GM18907 (cell line): ENCODE measurements around the gene TMEM131L.
"Not testable (repeated sequence)": the region's sequence is repeated elsewhere in the genome, so short reads cannot be mapped to it uniquely, and the experiment has no call there.

ENCODE experiments used
- ATAC-seq: cut with Tn5 transposase; IDR thresholded peaks from one replicate; pipeline ENCODE4 v1.9.1; 2021; ENCODE audit warnings: mild to moderate bottlenecking, moderate library complexity; ENCODE audit not compliant: unreplicated experiment

The TMEM131L gene

DNA sequence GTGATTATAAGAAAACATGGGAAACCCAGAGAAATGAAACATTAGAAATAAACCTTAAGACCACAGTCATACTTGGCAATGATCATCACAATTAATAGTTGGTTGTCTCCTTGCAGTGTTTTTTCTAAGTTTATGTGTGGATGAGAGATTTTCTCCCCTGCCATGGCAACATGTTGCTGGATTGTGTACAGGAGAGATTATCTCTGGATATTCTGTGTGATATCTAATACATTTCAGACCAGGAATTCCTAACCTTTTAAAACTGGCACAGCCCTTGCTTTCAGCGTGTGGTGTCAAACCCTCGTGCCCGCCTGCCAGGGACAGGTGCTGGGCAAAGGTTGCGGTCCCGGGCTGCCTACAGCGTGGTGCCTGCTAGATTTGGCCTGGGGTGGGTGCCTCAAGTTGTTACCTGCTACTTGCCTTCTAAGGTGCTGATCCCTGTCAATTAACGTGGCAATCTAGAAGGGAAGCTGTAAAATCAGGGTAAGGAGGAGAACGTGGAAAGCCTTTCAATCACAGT is 100.5 kb downstream of the TMEM131L start:
- ATAC-seq = no peak

DNA sequence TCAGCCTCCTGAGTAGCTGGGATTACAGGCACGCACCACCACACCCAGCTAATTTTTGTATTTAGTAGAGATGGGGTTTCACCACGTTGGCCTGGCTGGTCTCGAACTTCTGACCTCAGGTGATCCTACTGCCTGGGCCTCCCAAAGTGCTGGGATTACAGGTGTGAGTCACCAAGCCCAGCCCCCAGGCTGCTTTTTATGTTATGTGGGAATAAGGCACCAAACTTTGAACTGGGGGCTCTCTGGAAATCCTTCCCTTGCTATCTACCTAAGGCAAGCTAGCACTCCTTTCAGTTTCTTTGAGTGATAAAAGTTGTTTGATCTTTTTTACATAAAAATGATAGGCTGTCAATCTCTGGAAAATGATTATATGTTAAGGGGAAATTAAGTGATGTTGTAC is 101.5 kb downstream of the TMEM131L start:
- not testable (repeated sequence) for ATAC-seq

DNA sequence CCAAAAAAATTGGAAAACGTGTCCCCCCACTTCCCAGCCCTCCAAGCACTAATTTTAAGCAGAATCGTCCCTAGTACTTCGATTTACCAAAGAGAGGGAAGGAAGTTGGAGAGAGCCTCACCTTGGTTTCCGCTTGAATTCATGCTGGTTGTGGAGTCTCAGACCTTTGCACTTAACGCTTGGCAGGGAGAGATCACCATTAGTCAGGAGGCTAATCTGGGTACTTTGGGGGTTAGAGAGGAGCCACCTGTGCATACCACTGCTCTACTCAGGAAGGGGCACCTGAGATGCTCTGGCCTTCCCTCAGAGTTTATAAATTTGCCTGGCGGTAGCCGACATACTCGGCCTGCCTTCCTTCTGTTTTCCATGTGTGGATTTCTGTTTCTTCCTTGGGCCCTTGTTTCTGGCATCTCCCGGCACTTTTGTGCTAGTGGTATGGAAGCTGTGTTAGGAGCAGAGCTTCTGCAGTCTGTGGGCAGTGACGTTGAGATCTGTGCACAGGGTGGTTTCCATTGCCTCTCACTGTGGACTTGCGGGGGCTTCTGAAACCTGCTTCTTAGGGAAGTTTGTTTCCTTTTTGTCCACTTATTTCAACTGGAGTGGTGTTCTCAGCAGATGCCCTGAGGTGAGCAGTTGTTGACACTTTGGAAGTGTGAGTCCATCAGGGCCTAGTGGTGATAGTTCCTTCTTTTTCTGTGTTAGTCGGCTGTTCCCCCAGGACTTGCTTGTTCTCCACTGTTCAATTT is 104.2 kb downstream of the TMEM131L start:
- ATAC-seq = peak; percentile 59

DNA sequence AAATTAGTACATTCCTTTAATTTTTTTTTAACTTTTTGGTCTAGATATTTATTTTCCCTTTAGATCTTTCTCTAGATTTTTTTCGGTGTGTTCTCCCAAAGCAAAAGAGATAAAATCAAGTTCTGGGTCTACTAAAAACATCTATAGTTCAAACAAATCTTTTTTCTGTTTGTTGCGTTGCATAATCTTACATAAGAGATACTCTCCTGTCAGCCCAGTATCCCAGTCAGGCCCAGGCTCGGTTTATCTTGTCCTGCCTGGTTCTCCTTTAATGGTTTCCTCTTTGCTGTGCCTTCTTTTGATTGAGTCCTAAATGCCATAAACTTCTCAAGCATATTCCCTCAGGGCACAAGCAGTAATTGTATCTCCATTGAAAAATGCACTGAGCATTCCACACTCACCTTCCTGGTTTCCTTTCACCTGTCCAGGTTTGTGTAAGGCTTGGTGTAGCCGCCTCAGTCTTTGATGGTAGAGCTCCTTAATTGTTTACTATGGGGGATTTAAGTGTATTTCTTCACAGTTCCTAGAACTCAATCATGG is 104.9 kb downstream of the TMEM131L start:
- no peak for ATAC-seq

DNA sequence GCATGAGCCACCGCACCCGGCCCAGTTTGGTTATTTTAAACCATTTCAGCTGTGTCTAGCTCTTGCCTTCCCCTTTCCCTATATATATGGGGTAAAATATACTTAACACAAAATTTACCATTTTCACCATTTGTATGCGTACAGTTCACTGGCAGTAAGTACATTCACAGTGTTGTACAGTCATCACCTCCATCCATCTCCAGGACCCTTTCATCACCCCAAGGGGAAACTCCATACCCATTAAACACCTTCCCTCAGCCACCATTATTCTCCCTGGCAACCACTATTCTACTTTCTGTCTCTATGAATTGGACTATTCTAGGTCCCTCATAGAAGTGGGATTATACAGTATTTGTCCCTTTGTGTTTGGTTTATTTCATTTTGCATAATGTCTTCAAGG is 106.4 kb downstream of the TMEM131L start:
- no peak for ATAC-seq

DNA sequence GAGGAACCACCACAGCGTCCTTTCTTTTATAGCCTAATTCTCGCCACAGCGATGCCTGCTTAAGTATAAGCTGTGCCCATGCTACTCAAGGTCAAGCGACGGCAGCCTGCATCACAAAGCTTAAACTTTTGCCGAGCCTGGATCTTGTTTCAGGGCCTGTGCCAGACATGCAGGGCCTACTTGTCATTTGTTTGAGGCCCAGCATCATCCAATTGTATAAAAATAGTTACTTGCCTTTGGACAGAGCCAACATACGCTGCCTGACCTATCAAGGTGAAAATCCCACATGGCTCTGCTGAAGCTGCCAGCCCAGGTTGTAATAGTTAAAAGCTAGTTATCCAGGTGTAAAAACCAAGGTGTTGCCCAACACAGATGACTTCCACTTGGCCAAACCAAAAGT is 107.1 kb downstream of the TMEM131L start:
- ATAC-seq = no peak

DNA sequence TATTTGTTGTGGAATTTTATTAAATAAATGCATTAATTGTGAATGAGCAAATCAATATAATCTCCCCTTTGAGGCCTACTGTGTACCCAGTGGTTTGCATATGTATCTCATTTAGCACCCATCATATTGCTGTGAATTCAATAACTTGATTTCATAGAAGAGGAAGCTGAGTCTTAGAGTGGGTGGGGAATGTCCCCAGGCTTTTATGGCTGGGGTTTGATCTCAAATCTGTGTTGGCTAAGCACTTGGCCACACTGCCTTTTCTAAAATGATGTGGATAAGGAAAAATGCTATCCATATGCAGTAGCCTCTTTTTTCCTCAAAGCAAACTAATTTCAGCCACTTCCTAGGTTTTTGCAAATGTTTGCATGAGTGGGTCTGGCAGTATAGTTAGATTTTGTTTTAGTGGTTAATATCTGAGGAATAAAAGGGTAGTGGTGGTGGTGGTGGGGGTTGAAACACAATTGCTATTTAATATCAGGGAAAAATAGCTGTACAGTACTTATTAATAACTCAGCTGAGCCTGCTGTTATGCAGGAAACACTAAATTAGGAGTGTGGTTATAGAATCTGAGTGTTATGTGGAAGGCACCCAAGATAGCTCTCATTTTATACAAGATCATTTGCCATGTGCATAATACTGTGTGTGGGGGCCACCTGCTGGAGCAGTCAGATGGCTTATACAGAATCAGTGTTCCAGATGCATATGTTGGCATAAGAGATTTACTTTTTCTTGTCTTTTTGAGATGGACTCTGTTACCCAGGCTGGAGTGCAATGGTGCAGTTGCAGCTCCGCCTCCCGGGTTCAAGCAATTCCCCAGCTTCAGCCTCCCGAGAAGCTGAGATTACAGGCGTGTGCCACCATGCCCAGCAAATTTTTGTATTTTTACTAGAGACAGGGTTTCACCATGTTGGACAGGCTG is 108.0 kb downstream of the TMEM131L start:
- peak; percentile 64 for ATAC-seq

DNA sequence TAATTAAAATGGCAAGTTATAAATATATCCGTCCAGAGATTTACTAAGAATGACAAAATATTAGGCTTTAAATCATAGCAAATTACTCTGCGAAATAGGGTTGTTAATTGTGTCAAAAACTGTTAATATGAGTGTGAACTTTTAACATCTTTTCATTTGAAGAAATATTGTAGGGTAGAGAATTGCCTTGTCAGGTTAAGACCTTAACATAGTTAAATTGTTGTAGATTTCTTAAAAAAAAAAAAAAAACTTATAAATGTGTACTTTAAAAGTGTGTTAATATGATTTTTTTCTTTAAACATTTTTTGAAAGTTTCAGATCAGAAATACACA is 110.2 kb downstream of the TMEM131L start:
- no peak for ATAC-seq

DNA sequence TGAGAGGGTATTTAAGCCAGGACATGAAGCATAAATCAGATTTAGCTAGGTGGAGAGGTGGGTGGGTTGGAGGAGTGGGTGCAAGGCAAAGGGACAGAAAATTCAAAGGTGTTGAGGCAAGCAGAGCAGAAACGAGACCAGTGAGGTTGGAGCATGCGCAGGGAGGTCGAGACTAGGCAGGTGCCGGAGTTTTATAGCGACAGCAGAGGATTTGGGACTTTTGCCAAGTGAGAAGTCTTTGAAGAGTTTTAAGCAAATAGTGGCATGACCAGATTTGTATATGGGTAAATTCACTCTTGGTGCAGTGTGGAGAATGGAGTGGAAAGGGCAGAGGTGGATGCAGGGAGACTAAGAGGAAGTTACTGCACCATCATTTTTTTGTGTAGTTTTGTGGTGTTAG is 110.9 kb downstream of the TMEM131L start:
- no peak for ATAC-seq

DNA sequence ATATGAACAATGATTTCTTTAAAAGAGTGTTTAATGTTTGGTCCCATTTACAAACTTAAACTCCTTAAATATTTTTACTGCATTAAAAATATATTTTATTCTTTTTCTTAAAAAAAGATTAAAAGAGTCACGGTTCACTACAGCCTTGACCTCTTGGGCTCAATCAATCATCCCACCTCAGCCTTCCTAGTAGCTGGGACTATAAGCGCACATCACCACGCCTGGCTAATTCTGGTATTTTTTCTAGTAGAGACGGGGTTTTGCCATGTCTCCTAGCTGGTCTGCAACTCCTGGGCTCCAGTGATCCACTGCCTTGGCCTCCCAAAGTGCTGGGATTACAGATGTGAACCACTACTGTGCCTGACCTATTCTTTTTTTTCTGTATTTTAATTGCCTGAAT is 113.2 kb downstream of the TMEM131L start:
- ATAC-seq = no peak

DNA sequence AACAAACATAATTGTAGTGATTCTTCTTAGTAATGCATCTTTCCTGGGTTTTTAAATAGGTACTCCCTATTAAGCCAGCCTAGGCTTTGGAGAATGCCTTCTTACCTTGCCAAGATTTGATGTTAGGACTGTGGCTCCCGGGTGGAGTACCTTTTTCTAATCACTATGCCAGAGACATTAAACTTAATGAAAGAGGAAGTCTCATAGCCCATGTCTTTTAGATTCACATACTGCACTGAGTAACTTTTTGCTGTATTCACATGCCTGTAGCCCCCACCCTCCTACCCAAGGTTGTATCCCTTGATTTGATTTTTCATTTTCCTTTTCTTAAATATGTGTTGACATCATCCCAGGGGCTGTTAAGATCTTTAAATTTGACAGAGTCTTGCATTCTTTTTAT is 113.7 kb downstream of the TMEM131L start:
- ATAC-seq = peak; percentile 48

DNA sequence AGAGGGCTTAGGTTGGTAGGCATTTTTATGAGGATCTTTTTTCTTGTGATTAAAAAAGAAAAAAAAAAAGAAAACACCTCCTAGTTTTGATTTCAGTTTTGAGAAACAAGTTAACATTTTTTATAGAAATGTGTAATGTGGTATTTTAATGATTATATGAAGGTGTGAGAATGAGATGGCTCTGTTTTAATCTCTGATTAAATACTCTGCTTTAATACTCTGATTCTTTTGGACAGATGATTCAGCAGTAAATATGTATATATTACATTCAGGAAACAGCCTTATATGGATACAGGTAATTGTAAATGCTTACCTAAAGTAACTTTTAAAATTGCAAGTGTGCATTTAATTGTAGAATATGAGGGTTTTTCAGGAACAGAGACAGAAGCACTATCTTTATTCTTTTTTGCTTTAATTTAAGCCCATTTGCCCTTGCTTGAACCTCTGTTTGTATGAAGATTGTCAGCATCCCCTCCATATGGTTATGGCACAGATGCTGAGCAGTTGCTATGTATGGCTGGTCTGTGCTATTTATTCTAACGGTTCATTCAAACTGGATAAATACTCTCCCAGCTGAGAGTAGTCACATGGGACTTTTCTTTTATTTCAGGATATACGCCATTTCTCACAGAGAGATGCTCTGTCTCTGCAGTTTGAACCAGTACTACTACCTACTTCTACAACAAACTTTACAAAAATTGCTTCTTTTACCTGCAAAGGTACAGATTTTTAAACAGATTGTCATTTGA is 117.0 kb downstream of the TMEM131L start:
- ATAC-seq = no peak

DNA sequence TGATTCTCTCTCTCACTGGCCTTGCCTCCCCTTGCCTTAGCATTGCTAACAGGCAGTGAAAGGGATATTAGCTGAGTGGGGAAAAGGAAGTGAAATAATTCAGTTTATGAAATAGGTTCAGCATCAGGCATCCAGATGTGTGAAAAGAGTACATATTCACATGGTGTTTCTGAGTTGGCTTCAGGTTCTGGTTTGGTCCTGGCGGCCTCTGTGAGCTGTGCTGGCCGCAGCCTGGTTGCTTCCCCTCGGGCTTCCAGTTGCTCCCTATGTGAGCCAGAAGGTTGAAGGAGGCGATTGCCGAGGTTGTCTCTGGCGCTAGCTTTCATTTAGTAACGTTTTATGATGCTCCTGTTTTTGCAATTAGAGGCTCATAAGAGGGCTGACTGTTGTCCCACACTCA is 118.9 kb downstream of the TMEM131L start:
- ATAC-seq = no peak

DNA sequence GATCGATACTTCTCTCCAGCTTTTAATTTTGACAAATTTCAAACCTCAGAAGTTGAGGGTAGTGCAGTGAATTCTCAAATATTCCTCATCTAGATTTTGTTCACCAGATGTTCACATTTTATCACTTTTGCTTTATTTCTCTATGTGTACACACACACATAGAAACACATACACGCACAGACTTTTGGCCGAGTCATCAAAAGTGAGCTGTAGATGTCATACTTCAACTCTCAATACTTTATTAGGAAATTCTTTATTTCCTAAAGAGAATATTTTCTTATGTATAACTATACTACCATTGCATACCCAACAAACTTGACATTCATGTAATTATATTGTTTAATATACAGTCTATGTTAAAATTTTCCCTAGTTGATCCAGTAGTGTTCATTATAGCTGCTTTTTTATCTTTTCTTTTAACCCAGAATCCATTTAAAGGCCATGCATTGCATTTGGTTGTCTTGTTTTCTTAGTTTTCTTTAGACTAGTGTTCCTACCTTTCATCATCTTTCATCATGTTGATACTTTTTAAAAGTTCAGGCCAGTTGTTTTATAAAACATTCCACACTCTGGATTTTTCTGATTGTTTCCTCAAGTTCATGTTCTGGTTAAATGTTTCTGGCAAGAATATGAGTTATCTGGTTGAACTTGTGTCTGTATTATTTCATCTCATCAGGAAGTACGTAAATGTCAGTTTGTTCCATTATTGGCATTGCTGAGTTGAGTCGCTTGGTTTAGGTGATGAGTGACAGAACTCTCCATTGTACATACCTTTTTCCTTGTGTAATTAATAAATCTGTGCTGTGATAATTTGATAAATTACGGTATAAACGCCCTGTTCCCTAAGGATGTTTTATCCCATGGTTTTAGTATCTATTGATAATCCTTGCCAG is 123.8 kb downstream of the TMEM131L start:
- no peak for ATAC-seq

DNA sequence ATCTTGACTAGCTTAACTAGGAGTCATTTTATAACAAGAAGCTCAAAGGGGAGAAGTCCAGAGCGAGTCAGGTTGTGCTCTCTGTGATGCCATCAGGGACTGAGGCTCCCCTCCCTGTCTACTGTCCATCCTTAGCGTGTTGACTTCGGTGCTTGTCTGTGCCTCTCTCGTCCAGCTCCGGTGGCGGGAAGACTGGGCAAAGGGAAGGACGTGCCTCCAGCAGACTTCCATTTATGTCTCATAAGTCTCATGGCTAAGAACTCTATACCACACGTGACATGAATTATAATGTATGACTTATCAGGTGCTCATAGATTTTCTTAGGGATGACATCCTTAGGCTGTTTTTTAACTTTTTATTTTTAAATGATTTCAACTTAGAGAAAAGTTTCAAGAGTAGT is 125.3 kb downstream of the TMEM131L start:
- no peak for ATAC-seq

DNA sequence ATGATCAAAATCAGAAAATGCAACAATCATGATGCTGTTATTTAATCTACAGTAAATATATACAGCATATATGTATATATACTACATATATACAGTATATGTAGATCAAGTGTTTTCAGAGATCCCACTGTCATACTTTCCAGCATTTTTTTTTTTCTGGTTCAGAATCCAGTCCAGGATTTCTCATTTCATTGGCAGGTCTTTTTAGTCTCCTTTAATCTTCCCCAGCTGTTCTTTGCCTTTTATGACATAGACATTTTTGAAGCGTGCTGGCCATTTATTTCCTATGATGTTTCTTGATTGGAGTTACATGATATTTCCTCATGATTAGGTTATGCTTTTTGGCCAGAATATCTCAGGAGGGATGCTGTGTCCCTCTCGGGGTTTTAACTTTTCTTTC is 125.9 kb downstream of the TMEM131L start:
- ATAC-seq = no peak

DNA sequence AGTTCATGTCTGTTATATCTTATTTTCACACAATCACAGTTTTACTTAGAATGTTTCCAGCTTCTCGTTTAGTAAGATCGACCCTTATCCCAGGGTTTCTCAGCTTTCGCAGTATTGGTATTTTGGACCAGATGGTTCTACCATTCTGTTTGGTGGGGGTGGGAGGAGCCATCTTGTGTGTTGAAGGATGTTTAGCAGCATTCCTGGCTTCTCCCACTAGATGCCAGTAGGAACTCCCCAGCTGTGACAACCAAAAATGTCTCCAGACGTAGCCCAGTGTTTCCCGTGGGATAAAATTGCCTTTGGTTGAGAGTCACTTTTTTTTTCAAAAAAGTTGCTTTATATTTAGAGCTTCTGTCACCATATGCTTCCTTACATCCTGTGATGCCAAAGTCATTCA is 127.0 kb downstream of the TMEM131L start:
- no peak for ATAC-seq

DNA sequence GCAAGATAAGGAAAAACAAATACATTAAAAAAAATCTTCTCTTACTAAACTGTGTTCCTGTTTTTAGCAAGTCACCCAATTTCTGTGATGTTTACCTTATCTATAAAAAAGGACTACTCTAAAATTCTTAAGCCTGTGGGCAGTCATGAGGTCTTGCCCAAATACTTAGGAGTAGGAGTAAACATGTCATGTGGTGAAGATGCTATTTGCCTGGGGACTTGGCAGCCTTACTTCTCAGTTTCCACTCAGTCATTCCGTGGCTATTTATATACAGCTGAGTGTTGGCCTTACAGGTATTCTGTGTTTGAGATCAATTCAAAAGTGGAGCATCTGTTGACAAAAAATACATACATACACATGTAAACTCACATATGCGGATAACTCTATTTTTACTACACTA is 128.1 kb downstream of the TMEM131L start:
- ATAC-seq = no peak

DNA sequence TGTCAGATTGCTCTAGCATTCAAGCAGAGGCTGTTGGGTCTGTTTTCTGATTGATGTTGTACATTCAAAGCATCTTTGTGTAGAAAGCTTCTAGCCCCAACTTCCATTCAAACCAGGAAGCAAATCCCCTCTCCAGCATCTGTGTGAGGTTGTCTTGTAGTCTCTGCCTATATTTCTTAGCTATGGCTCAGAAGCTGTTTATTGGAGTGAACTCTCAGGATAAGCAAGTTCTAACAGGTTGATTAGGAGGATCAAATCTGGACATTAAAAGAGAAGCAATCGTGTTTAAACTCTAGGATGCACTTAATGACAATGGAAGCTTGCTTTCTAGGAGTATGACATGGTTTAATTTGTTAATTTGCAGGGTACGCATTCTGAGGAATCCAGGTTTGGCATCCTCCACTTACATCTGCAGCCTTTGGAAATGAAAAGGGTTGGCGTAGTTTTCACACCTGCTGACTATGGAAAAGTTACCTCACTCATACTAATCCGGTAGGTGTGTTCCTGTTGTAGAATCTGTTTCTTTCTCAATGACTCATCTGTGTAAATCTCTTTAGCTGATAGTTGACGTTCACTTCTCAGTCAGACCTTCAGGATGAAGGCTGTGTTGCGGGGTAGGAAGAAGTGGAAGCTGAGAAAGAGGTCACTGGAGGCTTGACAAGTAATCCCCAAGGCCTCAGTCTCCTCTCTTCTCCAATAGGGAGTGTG is 129.9 kb downstream of the TMEM131L start:
- ATAC-seq = no peak
